HT-29 (cell line): ENCODE measurements around the gene VPS35L. TPM values are rescaled to one million over a fixed set of nuclear protein-coding genes. Genes with fewer than 3 reads are reported as not detected.
A peak's percentile ranks its signal among the peaks of the same experiment; 100 is the strongest.

Experiments
- DNase-seq: peaks from one replicate; pipeline ENCODE4 v3.0.0-alpha.2; 2015; ENCODE audit warnings: low spot score
- total RNA-seq: library from RNA; depleted of rRNA; stranded (reverse); fragments of >200 nt; shearing (Covaris generic); gene quantifications from 2 replicates; pipeline ENCODE4 v1.2.3, GENCODE V29; 2014

The VPS35L gene
- total RNA-seq, 1 experiment from 2014 or later: 1.7 TPM

GRCh38 chr16:19694989-19695388, 139.5 kb downstream of the VPS35L start:
- no peak for DNase-seq

GRCh38 chr16:19696328-19696727, 140.8 kb downstream of the VPS35L start:
- DNase-seq: peak; percentile 81

- no peak for DNase-seq
Measured at GRCh38 chr16:19696961-19697360, 141.5 kb downstream of the VPS35L start.

- peak; percentile 62 for DNase-seq
Measured at GRCh38 chr16:19697756-19698318, 142.3 kb downstream of the VPS35L start.

GRCh38 chr16:19698480-19699465, 143.3 kb downstream of the VPS35L start:
- no peak for DNase-seq

GRCh38 chr16:19699472-19699871, 144.0 kb downstream of the VPS35L start:
- DNase-seq: no peak

GRCh38 chr16:19700319-19700781, 144.8 kb downstream of the VPS35L start:
- DNase-seq: peak; percentile 57

- DNase-seq: no peak
Measured at GRCh38 chr16:19701091-19701490, 145.6 kb downstream of the VPS35L start.

GRCh38 chr16:19703172-19703889, 147.8 kb downstream of the VPS35L start:
- no peak for DNase-seq

GRCh38 chr16:19704321-19705145, 149.0 kb downstream of the VPS35L start:
- DNase-seq: peak; percentile 37

GRCh38 chr16:19705146-19705501, 149.6 kb downstream of the VPS35L start:
- no peak for DNase-seq

GRCh38 chr16:19705843-19706242, 150.3 kb downstream of the VPS35L start:
- no peak for DNase-seq

- DNase-seq: no peak
Measured at GRCh38 chr16:19706846-19707245, 151.3 kb downstream of the VPS35L start.

- DNase-seq: no peak
Measured at GRCh38 chr16:19707569-19708295, 152.2 kb downstream of the VPS35L start.

GRCh38 chr16:19708296-19709205, 153.0 kb downstream of the VPS35L start:
- no peak for DNase-seq

- no peak for DNase-seq
Measured at GRCh38 chr16:19709381-19710136, 154.1 kb downstream of the VPS35L start.

- DNase-seq: no peak
Measured at GRCh38 chr16:19710191-19710908, 154.8 kb downstream of the VPS35L start.

- DNase-seq: no peak
Measured at GRCh38 chr16:19710991-19711545, 155.6 kb downstream of the VPS35L start.
